HG03354 (cell line): Measurements from ENCODE around the gene SNX9.
A peak's percentile ranks its signal among the peaks of the same experiment; 100 is the strongest.

Experiments
- ATAC-seq: cut with Tn5 transposase; IDR thresholded peaks from one replicate; pipeline ENCODE4 v1.9.1; 2021; ENCODE audit warnings: mild to moderate bottlenecking; ENCODE audit not compliant: unreplicated experiment, poor library complexity, severe bottlenecking

Gene SNX9

GRCh38 chr6:157984686-157985225, 161.7 kb downstream of the SNX9 start:
- ATAC-seq, result no peak

- no peak for ATAC-seq
These were observed 162.5 kb downstream of the SNX9 start for GRCh38 chr6:157985378-157986155.

GRCh38 chr6:157987788-157988699, 165.0 kb downstream of the SNX9 start:
- no peak for ATAC-seq

GRCh38 chr6:157988700-157989063, 165.6 kb downstream of the SNX9 start:
- ATAC-seq, result no peak

GRCh38 chr6:157989541-157990289, 166.7 kb downstream of the SNX9 start:
- ATAC-seq, result no peak

GRCh38 chr6:157990321-157991066, 167.4 kb downstream of the SNX9 start:
- ATAC-seq, result peak; percentile 81

- no peak for ATAC-seq
These were observed 168.0 kb downstream of the SNX9 start for GRCh38 chr6:157991067-157991432.

- ATAC-seq, result no peak
These were observed 170.0 kb downstream of the SNX9 start for GRCh38 chr6:157993076-157993475.

GRCh38 chr6:157994125-157994795, 171.2 kb downstream of the SNX9 start:
- no peak for ATAC-seq
